ENCODE results near the gene MPZL1.

DNA sequence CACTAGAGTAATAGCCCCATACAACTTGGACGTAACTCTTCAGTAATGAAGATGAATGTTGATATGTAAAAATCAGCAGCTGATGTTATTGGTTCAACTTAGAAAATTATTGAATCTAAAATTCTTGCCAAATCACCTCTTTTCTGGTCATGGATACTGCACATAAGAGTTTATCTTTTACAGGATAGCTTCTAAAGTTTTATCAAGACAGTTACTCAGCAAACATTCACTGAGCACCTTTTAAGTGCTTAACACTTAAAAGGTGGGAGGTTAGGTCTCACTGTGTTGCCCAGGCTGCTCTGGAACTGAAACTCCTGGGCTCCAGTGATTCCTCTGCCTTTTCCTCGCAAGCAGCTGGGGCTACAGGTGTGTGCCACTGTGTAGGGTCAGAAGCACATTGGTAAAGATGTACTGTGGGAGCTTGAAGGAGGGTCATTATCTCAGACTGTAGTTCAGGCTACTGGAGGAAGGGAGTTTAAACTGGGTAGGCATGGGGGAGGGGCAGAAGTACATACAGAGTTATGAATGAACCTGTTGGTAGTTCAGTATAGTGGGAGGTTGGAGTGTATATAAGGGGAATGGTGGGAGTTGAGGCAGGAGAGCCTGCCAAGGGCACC is 2.0 kb downstream of the MPZL1 start:
- no peak for TF ChIP-seq POLR2AphosphoS5 (IDR thresholded peaks at IDR 0.05; ENCODE audit: borderline replicate concordance, low read depth, low read length)
- no peak for TF ChIP-seq EZH2 (IDR thresholded peaks at IDR 0.05)
- no peak for TF ChIP-seq FOXP2 (optimal IDR thresholded peaks at IDR 0.05; ENCODE audit: control extremely low read depth, extremely low read length, insufficient read depth)
